HEK293 (cell line): ENCODE results near the gene UBE2J2.

Experiments
- GLI2 ChIP-seq: fragments of 450-650 bp; formaldehyde crosslinking; IDR thresholded peaks from 2 replicates; pipeline ENCODE4; 2017; ENCODE audit warnings: missing biosample characterization, missing genetic modification characterization, low read depth, borderline replicate concordance
- GLIS2 ChIP-seq: fragments of 450-650 bp; formaldehyde crosslinking; IDR thresholded peaks from 2 replicates; pipeline ENCODE4 v1.5.1; 2016; ENCODE audit warnings: missing biosample characterization, missing genetic modification characterization
- HOXD13 ChIP-seq: sonication (generic); formaldehyde crosslinking; IDR thresholded peaks from 2 replicates; pipeline ENCODE4 v1.8.0; 2022; ENCODE audit warnings: missing genetic modification reagents, borderline replicate concordance
- IKZF3 ChIP-seq: fragments of 450-650 bp; IDR thresholded peaks from 2 replicates; pipeline ENCODE4 v1.5.0; 2018; ENCODE audit warnings: missing biosample characterization, mild to moderate bottlenecking, missing genetic modification characterization, moderate library complexity
- KLF16 ChIP-seq: fragments of 450-650 bp; formaldehyde crosslinking; IDR thresholded peaks from 2 replicates; pipeline ENCODE4 v1.5.1; 2017; ENCODE audit warnings: missing biosample characterization, missing genetic modification characterization
- PRDM1 ChIP-seq: fragments of 450-650 bp; formaldehyde crosslinking; IDR thresholded peaks from 2 replicates; pipeline ENCODE4; 2016; ENCODE audit warnings: missing biosample characterization, missing genetic modification characterization
- REPIN1 ChIP-seq: fragments of 450-650 bp; formaldehyde crosslinking; IDR thresholded peaks from 2 replicates; pipeline ENCODE4 v1.5.1; 2017; ENCODE audit warnings: missing biosample characterization, missing genetic modification characterization, low read depth
- SCRT1 ChIP-seq: fragments of 450-650 bp; formaldehyde crosslinking; IDR thresholded peaks from 2 replicates; pipeline ENCODE4 v1.5.1; 2016; ENCODE audit warnings: missing biosample characterization, missing genetic modification characterization, borderline replicate concordance
- TRIM28 ChIP-seq: IDR thresholded peaks from 2 replicates; pipeline ENCODE4 v1.6.1; 2011; ENCODE audit warnings: low read length, control low read depth, borderline replicate concordance
- YY2 ChIP-seq: fragments of 450-650 bp; formaldehyde crosslinking; IDR thresholded peaks from 2 replicates; pipeline ENCODE4 v1.5.1; 2016; ENCODE audit warnings: missing biosample characterization, missing genetic modification characterization
- ZBTB20 ChIP-seq: fragments of 450-650 bp; formaldehyde crosslinking; IDR thresholded peaks from 2 replicates; pipeline ENCODE4 v1.5.1; 2016; ENCODE audit warnings: missing biosample characterization, missing genetic modification characterization
- ZBTB21 ChIP-seq: fragments of 450-650 bp; formaldehyde crosslinking; IDR thresholded peaks from 2 replicates; pipeline ENCODE4 v1.5.1; 2017; ENCODE audit warnings: missing biosample characterization, missing genetic modification characterization
- ZNF157 ChIP-seq: fragments of 450-650 bp; formaldehyde crosslinking; IDR thresholded peaks from 2 replicates; pipeline ENCODE4 v1.5.1; 2016; ENCODE audit warnings: missing biosample characterization, missing genetic modification characterization
- ZNF202 ChIP-seq: fragments of 450-650 bp; formaldehyde crosslinking; IDR thresholded peaks from 2 replicates; pipeline ENCODE4 v1.5.1; 2016; ENCODE audit warnings: missing biosample characterization, missing genetic modification characterization, borderline replicate concordance
- ZNF221 ChIP-seq: fragments of 450-650 bp; formaldehyde crosslinking; IDR thresholded peaks from 2 replicates; pipeline ENCODE4 v1.5.1; 2017; ENCODE audit warnings: missing biosample characterization, missing genetic modification characterization, borderline replicate concordance
- ZNF37A ChIP-seq: fragments of 450-650 bp; IDR thresholded peaks from 2 replicates; pipeline ENCODE4 v1.5.1; 2018; ENCODE audit warnings: missing biosample characterization, missing genetic modification characterization
- ZNF391 ChIP-seq: fragments of 450-650 bp; formaldehyde crosslinking; IDR thresholded peaks from 2 replicates; pipeline ENCODE4 v1.5.1; 2016; ENCODE audit warnings: low read depth, missing biosample characterization, missing genetic modification characterization, borderline replicate concordance
- ZNF426 ChIP-seq: fragments of 450-650 bp; formaldehyde crosslinking; IDR thresholded peaks from 2 replicates; pipeline ENCODE4 v1.5.1; 2017; ENCODE audit warnings: missing biosample characterization, missing genetic modification characterization, mild to moderate bottlenecking, inconsistent platforms, moderate library complexity
- ZNF623 ChIP-seq: fragments of 450-650 bp; formaldehyde crosslinking; IDR thresholded peaks from 2 replicates; pipeline ENCODE4 v1.5.1; 2016; ENCODE audit warnings: missing biosample characterization, missing genetic modification characterization
- ZNF658 ChIP-seq: fragments of 450-650 bp; formaldehyde crosslinking; IDR thresholded peaks from 2 replicates; pipeline ENCODE4; 2016; ENCODE audit warnings: missing biosample characterization, missing genetic modification characterization
- ZNF670 ChIP-seq: fragments of 450-650 bp; formaldehyde crosslinking; IDR thresholded peaks from 2 replicates; pipeline ENCODE4 v1.5.1; 2016; ENCODE audit warnings: missing biosample characterization, missing genetic modification characterization, low read depth
- ZNF707 ChIP-seq: fragments of 450-650 bp; formaldehyde crosslinking; IDR thresholded peaks from 2 replicates; pipeline ENCODE4 v1.5.1; 2016; ENCODE audit warnings: missing biosample characterization, missing genetic modification characterization
- ZNF76 ChIP-seq: fragments of 450-650 bp; formaldehyde crosslinking; IDR thresholded peaks from 2 replicates; pipeline ENCODE4; 2016; ENCODE audit warnings: low read depth, missing biosample characterization, missing genetic modification characterization, borderline replicate concordance
- ZNF791 ChIP-seq: fragments of 450-650 bp; formaldehyde crosslinking; IDR thresholded peaks from 2 replicates; pipeline ENCODE4 v1.5.1; 2016; ENCODE audit warnings: missing biosample characterization, missing genetic modification characterization
- ZXDB ChIP-seq: fragments of 450-650 bp; formaldehyde crosslinking; IDR thresholded peaks from 2 replicates; pipeline ENCODE4 v1.5.1; 2016; ENCODE audit warnings: missing biosample characterization, missing genetic modification characterization
- TF ChIP-seq, protein P1 (sequence below): fragments of 450-650 bp; IDR thresholded peaks from 2 replicates; pipeline ENCODE4 v1.5.1; 2018; ENCODE audit warnings: missing biosample characterization, missing genetic modification characterization
- TF ChIP-seq, protein P2 (sequence below): fragments of 450-650 bp; formaldehyde crosslinking; IDR thresholded peaks from 2 replicates; pipeline ENCODE4 v1.5.1; 2016; ENCODE audit warnings: missing biosample characterization, missing genetic modification characterization
- TF ChIP-seq, protein P3 (sequence below): IDR thresholded peaks from 2 replicates; pipeline ENCODE4 v1.6.1; 2011; ENCODE audit warnings: mild to moderate bottlenecking, low read depth, low read length, borderline replicate concordance
- TF ChIP-seq, protein P4 (sequence below): fragments of 450-650 bp; formaldehyde crosslinking; IDR thresholded peaks from 2 replicates; pipeline ENCODE4 v1.5.1; 2016; ENCODE audit warnings: missing biosample characterization, missing genetic modification characterization, borderline replicate concordance
- TF ChIP-seq, protein P5 (sequence below): fragments of 450-650 bp; formaldehyde crosslinking; IDR thresholded peaks from 2 replicates; pipeline ENCODE4 v1.5.1; 2016; ENCODE audit warnings: missing biosample characterization, missing genetic modification characterization

Gene UBE2J2

DNA sequence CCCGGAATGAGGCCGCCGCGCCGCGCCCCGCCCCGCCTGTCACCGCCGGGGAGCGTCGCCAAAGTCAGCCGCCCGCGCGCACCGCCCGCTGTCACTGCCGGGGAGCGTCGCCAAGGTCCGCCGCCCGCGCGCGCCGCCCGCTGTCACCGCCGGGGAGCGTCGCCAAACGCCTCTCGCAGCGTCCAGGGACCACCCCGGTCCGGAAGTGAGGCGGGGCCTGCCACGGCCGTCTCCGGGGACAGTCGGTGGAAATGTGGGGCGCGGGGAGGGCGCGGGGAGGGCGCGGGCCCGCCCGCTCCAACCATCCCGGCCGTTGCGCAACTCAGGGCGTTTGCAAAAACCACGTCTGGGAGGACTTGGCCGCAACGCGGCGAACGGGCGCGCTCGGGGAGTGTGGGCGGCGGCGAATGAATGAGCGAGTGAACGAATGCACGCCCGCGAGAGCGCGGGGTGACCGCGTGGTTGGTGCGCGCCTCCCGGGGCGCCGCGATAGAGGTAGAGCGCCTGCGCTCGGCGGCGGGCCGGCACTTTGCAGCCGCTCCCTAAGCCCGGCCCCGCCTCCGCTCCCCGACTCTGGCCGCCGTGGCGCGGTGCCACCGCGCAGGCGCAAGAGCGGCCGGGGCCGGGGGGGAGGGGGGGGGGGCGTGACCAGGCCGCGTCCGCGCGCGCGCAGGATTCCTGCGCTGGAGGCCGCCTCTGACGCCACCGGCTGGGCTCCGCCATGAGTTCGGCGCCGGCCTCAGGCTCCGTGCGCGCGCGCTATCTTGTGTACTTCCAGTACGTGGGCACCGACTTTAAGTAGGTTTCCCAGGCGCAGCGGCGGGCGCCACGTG is 34.5 kb upstream of the UBE2J2 start, which contains the start of the genes ACAP3 and PUSL1 (continued):
- TF ChIP-seq ZNF707 (tag by site-specific recombination) (no peak), ZNF157 (tag by site-specific recombination) (no peak), ZNF391 (tag by site-specific recombination) (peak; percentile 80; the same call in 1 of the 2 replicates), YY2 (tag by site-specific recombination) (no peak), ZNF426 (tag by site-specific recombination) (no peak), ZNF76 (tag by site-specific recombination) (no peak; the same call in 1 of the 2 replicates), ZNF623 (0 out of 2 replicates have a peak, but pooled peaks have one; percentile 12), TRIM28 (no peak), ZNF658 (tag by site-specific recombination) (no peak), ZNF37A (tag by site-specific recombination) (no peak), ZNF202 (tag by site-specific recombination) (no peak), ZNF221 (tag by site-specific recombination) (no peak), ZXDB (tag by site-specific recombination) (peak; percentile 89), SCRT1 (tag by site-specific recombination) (no peak), ZNF670 (tag by site-specific recombination) (no peak), ZBTB20 (peak; percentile 48; the same call in 1 of the 2 replicates), GLIS2 (tag by site-specific recombination) (peak; percentile 98), IKZF3 (no peak), ZNF791 (tag by site-specific recombination) (no peak), GLI2 (tag by site-specific recombination) (no peak), PRDM1 (tag by site-specific recombination) (no peak), HOXD13 (CRISPR knock-in tag) (no peak), KLF16 (tag by site-specific recombination) (peak; percentile 89), ZBTB21 (no peak), REPIN1 (tag by site-specific recombination) (peak; percentile 91; the same call in 1 of the 2 replicates)
- TF ChIP-seq, protein P1, sequence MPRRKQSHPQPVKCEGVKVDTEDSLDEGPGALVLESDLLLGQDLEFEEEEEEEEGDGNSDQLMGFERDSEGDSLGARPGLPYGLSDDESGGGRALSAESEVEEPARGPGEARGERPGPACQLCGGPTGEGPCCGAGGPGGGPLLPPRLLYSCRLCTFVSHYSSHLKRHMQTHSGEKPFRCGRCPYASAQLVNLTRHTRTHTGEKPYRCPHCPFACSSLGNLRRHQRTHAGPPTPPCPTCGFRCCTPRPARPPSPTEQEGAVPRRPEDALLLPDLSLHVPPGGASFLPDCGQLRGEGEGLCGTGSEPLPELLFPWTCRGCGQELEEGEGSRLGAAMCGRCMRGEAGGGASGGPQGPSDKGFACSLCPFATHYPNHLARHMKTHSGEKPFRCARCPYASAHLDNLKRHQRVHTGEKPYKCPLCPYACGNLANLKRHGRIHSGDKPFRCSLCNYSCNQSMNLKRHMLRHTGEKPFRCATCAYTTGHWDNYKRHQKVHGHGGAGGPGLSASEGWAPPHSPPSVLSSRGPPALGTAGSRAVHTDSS (tag by site-specific recombination) = no peak
- TF ChIP-seq, protein P2, sequence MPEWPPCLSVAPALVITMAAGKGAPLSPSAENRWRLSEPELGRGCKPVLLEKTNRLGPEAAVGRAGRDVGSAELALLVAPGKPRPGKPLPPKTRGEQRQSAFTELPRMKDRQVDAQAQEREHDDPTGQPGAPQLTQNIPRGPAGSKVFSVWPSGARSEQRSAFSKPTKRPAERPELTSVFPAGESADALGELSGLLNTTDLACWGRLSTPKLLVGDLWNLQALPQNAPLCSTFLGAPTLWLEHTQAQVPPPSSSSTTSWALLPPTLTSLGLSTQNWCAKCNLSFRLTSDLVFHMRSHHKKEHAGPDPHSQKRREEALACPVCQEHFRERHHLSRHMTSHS (tag by site-specific recombination) = no peak
- TF ChIP-seq, protein P3, sequence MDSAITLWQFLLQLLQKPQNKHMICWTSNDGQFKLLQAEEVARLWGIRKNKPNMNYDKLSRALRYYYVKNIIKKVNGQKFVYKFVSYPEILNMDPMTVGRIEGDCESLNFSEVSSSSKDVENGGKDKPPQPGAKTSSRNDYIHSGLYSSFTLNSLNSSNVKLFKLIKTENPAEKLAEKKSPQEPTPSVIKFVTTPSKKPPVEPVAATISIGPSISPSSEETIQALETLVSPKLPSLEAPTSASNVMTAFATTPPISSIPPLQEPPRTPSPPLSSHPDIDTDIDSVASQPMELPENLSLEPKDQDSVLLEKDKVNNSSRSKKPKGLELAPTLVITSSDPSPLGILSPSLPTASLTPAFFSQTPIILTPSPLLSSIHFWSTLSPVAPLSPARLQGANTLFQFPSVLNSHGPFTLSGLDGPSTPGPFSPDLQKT = peak; percentile 25; the same call in 1 of the 2 replicates
- TF ChIP-seq, protein P4, sequence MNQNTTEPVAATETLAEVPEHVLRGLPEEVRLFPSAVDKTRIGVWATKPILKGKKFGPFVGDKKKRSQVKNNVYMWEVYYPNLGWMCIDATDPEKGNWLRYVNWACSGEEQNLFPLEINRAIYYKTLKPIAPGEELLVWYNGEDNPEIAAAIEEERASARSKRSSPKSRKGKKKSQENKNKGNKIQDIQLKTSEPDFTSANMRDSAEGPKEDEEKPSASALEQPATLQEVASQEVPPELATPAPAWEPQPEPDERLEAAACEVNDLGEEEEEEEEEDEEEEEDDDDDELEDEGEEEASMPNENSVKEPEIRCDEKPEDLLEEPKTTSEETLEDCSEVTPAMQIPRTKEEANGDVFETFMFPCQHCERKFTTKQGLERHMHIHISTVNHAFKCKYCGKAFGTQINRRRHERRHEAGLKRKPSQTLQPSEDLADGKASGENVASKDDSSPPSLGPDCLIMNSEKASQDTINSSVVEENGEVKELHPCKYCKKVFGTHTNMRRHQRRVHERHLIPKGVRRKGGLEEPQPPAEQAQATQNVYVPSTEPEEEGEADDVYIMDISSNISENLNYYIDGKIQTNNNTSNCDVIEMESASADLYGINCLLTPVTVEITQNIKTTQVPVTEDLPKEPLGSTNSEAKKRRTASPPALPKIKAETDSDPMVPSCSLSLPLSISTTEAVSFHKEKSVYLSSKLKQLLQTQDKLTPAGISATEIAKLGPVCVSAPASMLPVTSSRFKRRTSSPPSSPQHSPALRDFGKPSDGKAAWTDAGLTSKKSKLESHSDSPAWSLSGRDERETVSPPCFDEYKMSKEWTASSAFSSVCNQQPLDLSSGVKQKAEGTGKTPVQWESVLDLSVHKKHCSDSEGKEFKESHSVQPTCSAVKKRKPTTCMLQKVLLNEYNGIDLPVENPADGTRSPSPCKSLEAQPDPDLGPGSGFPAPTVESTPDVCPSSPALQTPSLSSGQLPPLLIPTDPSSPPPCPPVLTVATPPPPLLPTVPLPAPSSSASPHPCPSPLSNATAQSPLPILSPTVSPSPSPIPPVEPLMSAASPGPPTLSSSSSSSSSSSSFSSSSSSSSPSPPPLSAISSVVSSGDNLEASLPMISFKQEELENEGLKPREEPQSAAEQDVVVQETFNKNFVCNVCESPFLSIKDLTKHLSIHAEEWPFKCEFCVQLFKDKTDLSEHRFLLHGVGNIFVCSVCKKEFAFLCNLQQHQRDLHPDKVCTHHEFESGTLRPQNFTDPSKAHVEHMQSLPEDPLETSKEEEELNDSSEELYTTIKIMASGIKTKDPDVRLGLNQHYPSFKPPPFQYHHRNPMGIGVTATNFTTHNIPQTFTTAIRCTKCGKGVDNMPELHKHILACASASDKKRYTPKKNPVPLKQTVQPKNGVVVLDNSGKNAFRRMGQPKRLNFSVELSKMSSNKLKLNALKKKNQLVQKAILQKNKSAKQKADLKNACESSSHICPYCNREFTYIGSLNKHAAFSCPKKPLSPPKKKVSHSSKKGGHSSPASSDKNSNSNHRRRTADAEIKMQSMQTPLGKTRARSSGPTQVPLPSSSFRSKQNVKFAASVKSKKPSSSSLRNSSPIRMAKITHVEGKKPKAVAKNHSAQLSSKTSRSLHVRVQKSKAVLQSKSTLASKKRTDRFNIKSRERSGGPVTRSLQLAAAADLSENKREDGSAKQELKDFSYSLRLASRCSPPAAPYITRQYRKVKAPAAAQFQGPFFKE (tag by site-specific recombination) = no peak
- TF ChIP-seq, protein P5, sequence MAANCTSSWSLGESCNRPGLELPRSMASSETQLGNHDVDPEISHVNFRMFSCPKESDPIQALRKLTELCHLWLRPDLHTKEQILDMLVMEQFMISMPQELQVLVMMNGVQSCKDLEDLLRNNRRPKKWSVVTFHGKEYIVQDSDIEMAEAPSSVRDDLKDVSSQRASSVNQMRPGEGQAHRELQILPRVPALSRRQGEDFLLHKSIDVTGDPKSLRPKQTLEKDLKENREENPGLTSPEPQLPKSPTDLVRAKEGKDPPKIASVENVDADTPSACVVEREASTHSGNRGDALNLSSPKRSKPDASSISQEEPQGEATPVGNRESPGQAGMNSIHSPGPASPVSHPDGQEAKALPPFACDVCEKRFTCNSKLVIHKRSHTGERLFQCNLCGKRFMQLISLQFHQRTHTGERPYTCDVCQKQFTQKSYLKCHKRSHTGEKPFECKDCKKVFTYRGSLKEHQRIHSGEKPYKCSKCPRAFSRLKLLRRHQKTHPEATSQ (tag by site-specific recombination) = peak; percentile 33; the same call in 1 of the 2 replicates
